22Rv1 (cell line): ENCODE results near the gene RNPEP.

ENCODE experiments used
- H3K27ac ChIP-seq: fragments of 450-650 bp; 2 replicates; pipeline ENCODE4 v1.5.1; 2017
- CTCF ChIP-seq: fragments of 450-650 bp; IDR thresholded peaks from 2 replicates; pipeline ENCODE4 v1.5.1; 2017; ENCODE audit warnings: mild to moderate bottlenecking
- ZFX ChIP-seq: fragments of 450-650 bp; IDR thresholded peaks from 2 replicates; pipeline ENCODE4 v1.6.1; 2017; ENCODE audit warnings: antibody characterized with exemption, borderline replicate concordance

The RNPEP gene

GRCh38 chr1:201966171-201966570 is 16.3 kb upstream of the RNPEP start:
- TF ChIP-seq ZFX, result no peak
- H3K27ac ChIP-seq, result no peak overlapping the region

- no peak overlapping the region for H3K27ac ChIP-seq
- TF ChIP-seq ZFX, result no peak
- TF ChIP-seq CTCF, result no peak
These were observed 14.1 kb upstream of the RNPEP start for GRCh38 chr1:201968202-201968925.

GRCh38 chr1:201970334-201971159 is 11.9 kb upstream of the RNPEP start:
- TF ChIP-seq CTCF, result no peak
- TF ChIP-seq ZFX, result no peak
- 0 out of 2 replicates have a peak overlapping the region, but pooled peaks have one; percentile 14 for H3K27ac ChIP-seq

- peak overlapping the region; percentile 88 for H3K27ac ChIP-seq
- TF ChIP-seq ZFX (no peak), CTCF (no peak)
These were observed 296 bp upstream of the RNPEP start for GRCh38 chr1:201982082-201982622.

- no peak for TF ChIP-seq ZFX
- TF ChIP-seq CTCF, result 0 out of 2 replicates have a peak, but pooled peaks have one; percentile 1
- H3K27ac ChIP-seq, result peak overlapping the region; percentile 88
These were observed 945 bp downstream of the RNPEP start for GRCh38 chr1:201983380-201983805.

GRCh38 chr1:201984446-201984845 is 2.0 kb downstream of the RNPEP start:
- TF ChIP-seq CTCF (no peak), ZFX (no peak)
- no peak overlapping the region for H3K27ac ChIP-seq

GRCh38 chr1:201985355-201985754 is 2.9 kb downstream of the RNPEP start:
- no peak for TF ChIP-seq CTCF
- no peak for TF ChIP-seq ZFX
- H3K27ac ChIP-seq, result no peak overlapping the region
